ENCODE data around the gene CYSLTR2.

GRCh38 chr13:48735571-48735970 lies 81.8 kb downstream of the CYSLTR2 start:
- TF ChIP-seq POLR2A (IDR thresholded peaks at IDR 0.05): no peak
- TF ChIP-seq CTCF (IDR thresholded peaks at IDR 0.05): no peak
